Stimulated activated CD8-positive, alpha-beta memory T cell treated with anti-CD3 and anti-CD28 coated beads, Interleukin-15, amount 100 ng/mL, for 1 hour (primary cell): ENCODE measurements around the gene TMEM92.
A peak's percentile ranks its signal among the peaks of the same experiment; 100 is the strongest.
"Not testable (repeated sequence)": the region's sequence is repeated elsewhere in the genome, so short reads cannot be mapped to it uniquely, and the experiment has no call there.

Source experiments
- DNase-seq: peaks from one replicate; pipeline ENCODE4 v3.0.0-alpha.2; 2020; ENCODE audit warnings: low read depth

The TMEM92 gene

DNA sequence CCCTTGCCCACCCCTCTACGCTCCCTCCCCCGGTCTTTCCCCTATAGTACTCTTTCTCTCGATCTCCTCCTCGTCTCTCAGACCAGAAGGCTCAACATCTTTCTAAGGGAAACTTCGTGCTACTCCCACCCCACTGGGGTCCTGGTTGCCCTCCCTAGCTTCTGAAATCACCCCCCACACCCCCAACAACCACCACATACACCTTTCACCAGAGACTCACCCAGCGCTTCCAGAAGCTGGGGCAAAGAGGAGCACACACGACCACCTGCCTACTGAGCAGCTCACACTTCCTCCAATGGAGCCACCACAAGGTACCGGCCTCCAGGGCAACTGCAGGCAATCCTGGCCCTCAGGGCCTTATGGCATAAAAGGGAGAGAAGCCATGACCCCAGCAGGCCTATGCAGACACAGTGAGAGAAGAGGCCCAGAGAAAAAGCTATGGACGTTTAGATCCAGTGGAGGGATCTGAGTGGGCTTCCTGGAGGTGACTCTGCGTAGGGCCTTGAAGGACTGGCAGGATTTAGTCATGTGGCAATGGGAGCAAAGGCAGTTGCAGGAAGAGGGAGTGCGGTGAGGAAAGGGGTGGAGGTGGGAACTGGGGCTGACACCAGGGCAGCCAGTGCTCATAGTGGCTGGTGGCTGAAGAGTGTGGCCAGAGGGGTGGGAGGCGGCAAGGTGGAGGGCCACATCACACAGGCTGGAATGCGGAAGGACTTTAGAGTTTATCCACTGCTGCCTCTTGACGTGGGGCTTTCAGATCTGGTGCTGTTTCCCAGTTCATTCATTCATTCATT is 12.1 kb upstream of the TMEM92 start:
- DNase-seq, result no peak

DNA sequence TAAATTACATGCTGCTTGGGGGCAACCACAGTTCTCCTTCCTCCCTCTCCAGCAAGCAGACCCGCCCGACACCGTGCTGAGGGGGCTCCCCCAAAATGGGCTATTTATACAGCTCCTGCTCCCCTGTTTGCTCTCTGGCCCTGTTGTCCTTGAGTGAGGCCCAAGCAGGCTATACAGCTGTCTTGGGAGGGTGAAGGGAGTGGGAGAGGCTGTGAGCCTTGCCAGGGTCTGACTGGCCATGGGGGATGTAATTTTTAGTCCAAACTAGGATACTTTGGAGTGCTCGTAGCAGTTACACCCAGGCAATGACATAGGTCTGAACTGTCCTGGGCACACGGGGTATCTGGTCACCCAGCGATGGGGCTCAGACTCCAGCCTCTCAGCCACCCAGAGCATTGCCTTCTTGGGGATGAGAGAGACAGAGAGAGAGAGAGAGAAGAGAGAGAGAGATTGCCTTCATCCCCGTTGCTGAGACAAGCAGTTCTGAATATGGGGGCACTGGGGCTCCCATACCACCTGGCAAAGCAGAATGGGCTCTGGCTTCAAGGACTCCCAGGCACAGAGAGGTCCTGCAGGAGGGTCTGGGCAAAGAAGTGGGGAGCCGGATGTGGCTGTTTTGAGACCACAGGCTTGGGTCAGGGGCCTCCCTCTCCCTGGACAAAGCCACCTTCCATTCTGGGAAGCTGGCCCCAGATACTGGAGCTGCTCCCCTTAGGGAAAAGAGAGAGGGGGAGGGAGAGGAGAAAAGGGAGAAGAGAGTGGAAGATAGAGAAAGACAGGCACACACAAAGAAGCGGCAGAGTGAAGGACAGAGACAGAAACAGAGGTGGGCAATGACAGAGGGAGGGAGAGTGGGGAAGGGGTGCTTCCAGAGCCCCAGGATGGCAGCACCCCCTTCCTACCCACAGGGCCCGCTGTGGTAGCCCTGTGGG is 10.7 kb upstream of the TMEM92 start:
- DNase-seq, result no peak

DNA sequence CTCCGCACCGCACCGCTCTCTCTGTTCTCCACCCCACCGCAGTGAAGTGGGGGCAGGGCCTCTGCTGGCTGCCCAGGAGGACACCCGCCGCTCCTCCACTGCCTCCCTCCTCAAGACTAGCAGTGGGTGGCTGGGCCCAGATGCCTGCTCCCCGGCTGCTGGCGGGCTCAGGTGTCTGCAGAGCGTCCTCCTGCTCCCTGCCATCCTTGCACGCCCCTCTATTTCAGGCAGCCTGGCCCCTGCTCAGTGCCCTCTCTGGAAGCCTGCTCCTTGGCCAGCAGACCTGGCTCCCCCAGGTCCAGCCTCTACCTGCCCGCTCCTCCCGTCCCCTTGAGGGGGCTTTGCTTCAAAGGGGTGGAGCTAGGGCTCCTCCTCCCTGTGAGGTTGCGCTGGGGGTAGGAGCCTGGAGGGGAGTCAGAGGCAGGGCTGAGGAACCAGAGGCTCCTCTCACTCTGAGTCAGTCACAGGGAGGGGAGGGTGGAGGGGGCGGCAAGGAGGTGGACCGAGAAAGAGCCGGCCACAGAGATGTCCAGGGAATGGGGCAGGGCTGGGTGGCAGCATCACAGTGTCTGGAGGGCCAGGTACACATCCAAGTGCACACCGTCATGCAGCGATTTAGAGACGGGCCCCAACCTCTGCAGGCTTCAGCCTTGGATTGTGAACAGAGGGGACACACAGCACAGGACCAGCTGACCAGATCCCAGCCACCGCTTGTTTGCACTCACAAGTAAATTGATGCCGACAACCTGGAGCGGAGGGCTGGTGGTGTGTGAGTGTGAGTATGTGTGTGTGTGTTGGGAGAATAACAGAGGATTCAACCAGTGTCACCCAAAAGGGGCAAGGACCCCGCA is 9.8 kb upstream of the TMEM92 start:
- DNase-seq, result no peak

DNA sequence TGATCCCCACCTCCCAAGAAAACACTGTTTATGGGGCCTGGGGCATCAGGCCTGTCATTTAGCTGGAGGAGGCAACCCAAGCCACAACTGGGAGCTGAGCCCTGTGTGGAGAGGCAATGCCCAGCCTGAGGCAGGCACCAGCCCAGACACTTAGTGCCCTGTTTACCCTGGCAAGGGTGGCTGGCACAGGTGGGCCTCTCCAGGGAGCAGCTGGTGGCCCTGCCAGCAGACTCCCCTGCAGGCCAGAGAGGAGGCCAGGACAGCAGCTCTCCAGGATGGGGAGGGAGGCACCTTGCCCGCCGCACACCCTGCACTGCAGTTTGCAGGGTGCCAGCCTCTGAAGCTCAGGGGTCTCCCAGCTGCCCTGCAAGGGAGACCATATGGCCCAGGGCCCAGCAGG is 9.1 kb upstream of the TMEM92 start:
- no peak for DNase-seq

DNA sequence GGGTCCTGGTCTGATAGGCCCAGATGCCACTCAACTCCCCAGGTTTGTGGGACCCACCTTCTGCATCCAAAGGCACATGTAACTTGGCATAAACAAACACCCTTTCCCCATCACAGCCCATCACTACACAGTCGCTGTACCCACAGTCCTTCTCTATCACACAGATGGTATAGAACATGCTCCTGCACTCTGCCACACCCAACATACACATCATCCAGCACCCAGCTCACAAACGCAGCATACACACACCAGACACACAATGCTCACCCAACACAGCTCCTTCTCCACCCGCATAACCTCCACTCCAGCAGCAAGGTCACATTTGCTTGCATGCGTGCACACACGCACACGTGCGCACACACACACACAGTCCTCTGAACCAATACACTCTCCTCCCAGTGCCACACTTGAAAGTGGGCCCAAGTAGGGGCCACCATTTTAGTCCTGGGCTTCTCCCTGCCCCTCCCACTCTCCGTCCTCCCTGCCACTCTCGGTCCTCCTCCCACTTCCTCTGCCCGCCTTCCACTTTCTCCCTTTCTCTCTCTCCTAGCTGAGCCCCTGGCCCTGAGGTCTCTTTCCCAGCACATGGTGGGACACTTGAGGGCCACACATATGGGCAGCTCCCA is 8.5 kb upstream of the TMEM92 start:
- no peak for DNase-seq

DNA sequence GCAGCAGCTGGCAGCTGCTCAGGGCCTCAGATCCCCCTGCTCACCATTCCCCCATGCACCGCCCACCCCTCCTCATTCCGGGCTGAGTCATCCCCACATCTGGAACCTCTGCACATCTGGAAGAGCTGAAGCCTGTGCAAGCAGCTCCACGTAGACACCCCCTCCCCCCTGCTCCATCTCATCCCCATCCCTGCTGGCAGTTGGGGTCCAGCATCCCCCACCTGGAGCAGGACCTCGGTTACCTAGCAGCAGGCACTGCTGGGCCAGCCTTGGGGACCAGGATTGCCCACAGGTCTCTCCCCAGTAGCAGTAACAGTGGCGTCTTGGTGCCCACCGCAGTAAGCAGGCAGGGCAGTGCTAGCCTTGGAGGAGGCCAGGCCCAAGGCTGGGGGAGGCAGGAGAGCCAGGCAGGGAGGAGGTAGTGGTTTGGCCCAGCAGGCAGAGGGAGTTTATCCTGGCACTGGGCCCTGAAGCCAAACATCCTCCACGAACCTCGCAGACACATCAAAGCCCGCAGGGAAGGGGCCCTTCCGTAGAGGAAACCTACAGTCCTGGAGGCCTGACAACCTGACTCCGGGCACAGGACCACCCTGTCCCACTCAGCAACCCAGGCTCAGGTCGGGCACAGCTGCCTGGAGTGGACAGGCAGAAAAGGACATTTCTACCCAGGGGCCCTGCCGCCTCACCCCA is 7.7 kb upstream of the TMEM92 start:
- DNase-seq, result no peak

DNA sequence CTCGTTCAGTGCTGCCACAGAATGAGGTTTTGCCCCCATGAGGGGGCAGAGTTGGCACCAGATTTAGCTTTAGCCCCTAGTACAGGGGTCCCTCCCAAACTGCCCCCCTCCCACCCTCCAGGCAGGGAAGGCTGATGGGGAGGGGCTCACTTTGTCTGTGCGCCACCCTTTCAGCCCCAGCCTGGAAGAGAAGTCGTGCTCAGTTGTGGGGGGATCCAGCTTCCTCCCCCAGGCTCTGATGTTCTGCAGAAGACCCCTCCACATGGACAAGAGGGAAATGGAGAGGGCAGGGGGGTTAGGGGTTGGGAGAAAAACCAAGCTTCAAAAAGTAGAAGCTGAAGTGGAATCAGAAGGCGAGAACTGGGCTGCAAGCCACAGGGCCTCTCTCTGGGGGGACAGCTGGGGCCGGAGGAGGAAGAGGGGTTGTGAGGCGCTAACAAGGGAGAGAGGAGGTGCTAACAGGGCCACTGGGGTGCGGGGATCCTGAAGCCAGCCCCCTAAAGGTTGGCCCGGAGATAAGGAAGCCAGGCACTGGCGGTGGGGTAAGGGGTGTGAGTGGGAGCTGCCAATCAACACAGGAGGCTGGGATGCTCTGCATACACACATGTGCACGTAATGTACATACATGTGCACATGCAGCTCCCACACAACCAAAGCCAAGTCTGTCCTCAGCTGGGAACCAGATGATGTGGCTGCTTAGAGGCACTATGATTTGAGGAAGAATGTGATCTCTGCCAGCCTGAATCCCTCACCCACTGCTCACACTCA is 7.0 kb upstream of the TMEM92 start:
- DNase-seq, result no peak

DNA sequence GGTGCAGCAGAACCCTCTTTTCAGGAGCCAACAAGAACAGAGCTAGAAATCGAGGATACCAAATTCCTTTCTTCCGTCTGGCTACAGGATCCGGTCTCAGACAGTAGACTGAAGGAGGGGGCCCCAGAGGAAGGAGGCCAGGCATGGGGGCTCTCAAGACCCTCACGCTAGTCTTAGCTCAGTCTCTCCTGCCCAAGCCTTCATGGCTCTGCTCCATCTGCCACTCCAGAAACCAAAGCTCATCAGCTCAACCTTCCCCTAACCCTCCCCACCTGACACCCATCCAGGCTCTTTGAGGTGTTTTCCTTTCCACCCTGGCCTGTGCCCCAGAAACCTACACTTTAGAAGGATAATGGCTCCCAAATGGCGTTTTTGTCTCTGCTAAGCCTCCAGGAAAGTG is 6.2 kb upstream of the TMEM92 start:
- no peak for DNase-seq

DNA sequence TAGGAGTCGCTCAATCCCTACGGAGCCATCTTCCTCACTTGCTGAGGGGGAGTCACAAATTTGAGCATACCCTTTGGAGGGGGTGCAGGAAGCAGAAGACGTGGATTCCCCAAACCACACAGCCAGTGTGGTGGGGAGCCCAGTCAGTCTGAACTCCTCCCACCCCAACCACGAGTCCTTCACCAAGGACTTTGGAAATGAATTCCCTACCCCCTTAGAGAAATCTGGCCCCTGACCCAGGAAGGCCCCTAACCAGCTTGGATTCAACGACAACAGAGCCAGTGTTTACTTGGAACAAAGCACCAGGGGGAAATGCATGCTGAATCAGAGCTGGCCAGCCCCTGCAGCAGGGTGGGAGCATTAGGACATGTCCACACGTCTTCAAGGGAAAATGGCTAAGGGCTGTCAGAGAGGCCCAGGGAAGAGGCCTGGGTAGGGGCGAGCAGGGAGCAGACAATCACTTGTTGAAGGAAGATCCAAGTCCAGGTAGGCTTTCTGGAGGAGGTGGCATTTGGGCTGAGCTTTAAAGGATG is 5.5 kb upstream of the TMEM92 start:
- no peak for DNase-seq

DNA sequence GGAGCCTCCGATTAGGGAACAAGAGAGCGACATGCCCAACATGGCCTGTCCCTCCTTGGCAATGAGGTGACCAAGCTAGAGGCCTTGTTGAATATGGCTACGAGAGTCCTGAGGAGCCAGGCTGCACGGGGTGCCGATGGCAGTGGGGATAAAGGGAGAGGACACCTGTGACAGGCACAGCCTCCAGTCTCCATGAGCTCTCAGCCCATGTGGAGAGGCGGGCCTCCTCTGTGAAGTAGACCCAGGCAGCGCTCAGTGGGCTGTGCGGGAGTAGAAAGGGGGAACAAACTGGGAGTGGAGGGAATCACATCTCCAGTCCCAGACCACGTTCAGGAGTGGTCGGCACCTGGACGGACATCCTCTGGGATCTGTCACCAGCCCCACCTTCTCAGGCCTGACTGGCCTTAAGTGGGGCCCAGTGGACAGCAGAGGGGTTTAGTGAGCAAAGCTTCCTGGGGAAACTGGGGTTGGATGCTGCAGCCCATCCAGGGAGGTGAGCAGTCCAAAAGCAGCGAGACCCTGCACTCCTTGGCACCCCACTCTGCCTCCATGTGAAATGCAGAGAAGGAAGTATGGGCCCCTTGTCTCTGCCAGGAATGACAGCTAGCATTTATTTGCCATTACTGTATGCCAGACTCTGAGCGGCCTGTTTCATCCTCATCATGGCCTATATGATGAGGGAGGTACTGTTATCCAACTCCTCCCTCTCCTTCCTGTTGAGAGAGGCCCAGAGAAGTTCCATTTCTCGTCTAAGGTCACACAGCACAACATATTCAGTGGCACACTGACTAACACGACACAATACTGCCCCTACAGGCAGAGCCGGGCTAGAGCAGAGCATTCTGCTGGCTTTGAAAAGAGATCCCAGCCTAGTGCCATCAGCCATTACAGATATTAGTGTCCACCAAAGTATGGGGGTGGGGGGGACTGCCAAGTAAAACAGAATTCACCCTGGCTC is 4.5 kb upstream of the TMEM92 start:
- DNase-seq, result peak; percentile 30

DNA sequence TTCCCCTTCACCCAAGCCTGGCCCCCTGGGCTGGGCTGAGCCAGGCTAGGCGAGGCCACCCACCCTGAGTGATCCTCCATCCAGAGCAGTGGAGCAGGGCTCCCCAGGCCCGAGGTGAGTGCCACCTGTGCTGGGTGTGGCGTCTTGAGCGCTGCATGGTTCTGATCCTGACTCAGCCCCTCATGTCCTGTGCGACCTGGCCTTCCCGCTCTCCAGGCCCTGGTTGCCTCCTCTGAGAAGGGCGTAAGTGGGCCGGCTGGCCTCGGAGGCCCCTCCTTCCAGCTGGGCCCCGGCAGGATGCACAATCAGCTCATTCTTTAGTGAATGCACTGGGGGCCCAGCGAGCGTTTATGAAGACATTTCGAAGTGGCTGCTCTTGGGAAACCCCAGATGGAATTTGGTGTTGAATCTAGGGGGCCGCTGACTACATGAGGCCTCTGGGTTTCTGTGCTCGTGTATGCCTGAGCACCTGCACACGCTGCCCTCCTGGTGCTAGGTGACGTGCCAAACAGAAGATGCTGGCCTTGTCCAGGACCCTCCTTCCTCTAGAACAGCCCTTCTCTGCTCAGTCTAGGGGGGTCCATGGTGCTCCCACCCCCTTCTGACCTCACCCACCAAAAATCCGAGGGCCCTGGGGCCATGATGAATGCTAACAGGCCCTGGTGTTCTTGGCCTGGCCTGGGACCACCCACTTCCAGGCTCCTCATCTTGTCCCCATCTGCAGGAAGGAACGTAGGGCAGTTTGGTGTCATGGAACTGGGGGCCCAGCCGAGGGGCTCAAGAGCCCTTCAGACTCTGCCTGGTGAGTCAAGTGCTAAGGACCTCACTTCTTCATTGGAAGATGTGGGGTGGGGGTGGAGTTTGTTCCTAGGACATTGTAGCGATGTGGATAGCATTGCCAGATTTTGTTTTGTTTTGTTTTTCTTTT is 3.6 kb upstream of the TMEM92 start:
- no peak for DNase-seq

DNA sequence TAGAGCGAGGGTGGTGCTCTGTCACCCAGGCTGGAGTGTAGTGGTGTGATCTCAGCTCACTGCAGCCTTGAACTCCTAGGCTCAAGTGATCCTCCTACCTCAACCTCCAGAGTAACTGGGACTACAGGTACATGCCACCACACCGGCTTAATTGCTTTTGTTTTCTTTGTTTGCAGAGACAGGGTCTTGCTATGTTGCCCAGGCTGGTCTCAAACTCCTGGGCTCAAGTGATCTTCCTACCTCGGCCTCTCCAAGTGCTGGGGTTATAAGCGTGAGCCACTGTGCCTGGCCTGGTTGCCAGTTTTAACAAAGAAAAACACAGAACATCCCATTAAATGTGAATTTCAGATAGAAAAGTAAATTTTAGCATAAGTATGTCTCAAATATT is 2.9 kb upstream of the TMEM92 start:
- not testable (repeated sequence) for DNase-seq

DNA sequence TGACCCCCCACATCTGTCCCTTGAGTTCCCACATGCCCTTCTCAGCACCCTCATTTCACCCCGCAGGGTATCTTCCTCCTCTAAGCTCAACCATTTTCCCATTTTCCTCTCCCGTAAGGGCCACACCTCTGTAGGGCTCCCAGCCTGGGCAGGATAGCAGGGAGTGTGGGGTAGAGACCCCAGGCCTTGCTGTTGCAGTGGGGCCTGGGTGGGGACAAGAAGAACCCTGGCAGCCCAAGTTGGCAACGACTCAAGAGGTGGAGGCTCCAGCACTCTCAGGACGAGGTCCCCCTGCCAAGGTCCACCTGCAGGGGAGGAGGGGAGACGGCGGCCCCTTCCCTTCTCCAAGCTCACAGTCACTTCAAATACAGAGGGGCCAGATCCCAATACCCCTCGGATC is 2.0 kb upstream of the TMEM92 start:
- DNase-seq, result no peak

DNA sequence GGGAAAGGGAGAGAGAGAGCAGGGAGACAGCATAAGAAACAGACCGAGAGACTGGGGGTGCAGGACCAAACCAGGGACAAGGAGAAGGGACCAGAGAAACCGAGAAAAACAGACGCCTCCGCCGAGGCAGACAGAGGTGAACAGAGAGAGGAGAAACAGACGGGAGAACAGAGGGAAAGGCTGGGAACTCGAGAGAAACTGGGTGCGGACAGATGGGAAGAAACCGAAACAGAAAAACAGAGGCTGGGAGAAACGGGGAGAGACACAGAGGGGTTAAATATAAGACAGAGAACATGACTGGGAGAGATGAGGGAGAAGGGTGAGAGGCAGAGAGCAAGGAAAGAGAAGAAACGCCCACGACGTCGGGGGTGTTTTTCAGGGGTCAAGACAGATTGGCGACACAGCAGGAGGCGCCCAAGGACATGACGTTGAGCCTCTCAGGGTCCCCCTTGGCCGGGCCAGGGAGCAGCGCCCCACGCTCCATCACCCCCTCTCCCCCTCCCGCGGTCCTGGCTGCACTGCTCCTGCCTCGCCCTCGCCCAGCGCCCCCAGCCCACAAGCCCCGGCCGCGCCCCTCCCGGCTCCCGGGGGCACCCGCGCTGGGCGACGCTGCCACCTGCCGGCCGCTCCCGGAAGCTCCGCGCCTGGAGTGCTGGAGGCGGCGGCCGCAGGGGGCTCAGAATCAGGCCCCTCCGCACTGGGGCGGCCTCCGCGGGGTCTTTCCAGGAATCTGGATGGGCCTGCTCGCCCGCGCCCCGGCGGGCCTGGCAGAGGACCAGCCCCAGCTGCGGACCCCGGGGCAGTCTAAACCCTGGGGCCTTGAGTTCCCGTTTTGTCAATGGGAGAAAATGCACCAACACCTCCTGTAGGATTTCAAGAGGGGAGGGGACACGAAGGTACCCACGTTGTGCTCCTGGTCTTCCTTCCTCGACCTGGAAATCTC is 1.3 kb upstream of the TMEM92 start:
- DNase-seq, result peak; percentile 11

DNA sequence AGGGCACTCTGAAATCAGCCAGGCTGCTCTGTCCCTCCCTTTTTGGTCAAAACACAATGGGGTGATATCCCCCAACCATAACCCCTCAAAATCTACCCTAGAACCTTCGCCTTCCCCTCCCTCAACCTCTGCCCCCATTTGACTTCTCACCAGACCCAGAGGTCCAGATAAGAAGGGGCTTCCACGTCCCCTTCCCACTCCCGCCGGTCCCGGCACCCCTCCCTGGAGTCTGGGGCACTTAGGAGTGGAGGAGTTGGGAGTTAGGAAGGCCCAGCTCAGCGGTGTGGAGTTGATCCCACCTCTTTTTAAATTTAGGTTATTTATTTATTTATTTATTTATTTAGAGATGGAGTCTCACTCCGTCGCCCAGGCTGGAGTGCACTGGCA is 619 bp upstream of the TMEM92 start:
- no peak for DNase-seq

DNA sequence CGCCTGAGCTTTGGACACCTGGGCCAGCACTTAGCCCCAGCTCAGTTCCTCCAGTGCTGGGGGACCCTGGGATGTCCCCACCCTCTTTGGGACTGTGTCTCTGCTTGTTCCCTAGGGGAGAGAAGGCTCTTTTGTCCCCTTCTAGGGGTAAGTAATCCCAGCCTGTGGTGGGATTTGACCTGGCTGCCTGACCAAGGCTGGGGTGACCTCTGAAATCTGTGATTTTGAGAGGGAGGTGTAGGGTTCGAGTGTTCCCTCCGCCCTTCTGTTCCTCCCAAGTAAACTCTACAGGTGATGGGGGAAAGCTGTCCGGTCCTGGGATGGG is 593 bp downstream of the TMEM92 start:
- DNase-seq, result no peak

DNA sequence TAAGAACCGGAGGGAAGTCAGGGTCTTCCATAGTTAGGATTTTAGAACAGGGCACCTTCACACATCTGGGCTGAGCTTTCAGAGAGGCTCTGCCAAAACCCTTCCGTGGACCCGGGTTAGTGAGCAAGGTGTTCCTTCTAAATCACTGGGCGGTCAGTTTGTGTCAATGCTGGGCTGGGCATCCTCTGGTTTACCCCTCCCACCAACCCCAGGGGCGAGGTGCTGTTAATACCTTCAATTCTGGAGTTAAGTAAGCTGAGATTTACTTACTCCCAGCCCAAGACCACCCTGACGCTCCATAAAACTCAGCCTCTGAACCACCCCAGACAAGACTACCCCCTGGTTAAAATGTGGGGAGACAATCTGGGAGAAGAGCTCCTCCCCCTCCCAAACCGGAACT is 1.0 kb downstream of the TMEM92 start:
- DNase-seq, result no peak
